Measurements from ENCODE around the gene C7orf25.

GRCh38 chr7:42910306-42910705 is 1.6 kb downstream of the C7orf25 start:
- TF ChIP-seq YY1 (IDR thresholded peaks at IDR 0.05; ENCODE audit: insufficient read depth, insufficient read length) (no peak), ZNF274 (IDR thresholded peaks at IDR 0.05; ENCODE audit: low read depth, low read length) (no peak)
